ENCODE data around the gene ZRANB2. TPM values are rescaled to one million over a fixed set of nuclear protein-coding genes. Genes with fewer than 3 reads are reported as not detected.

ZRANB2 gene
- total RNA-seq, 1 experiment from 2014 or later = 67.9 TPM

DNA sequence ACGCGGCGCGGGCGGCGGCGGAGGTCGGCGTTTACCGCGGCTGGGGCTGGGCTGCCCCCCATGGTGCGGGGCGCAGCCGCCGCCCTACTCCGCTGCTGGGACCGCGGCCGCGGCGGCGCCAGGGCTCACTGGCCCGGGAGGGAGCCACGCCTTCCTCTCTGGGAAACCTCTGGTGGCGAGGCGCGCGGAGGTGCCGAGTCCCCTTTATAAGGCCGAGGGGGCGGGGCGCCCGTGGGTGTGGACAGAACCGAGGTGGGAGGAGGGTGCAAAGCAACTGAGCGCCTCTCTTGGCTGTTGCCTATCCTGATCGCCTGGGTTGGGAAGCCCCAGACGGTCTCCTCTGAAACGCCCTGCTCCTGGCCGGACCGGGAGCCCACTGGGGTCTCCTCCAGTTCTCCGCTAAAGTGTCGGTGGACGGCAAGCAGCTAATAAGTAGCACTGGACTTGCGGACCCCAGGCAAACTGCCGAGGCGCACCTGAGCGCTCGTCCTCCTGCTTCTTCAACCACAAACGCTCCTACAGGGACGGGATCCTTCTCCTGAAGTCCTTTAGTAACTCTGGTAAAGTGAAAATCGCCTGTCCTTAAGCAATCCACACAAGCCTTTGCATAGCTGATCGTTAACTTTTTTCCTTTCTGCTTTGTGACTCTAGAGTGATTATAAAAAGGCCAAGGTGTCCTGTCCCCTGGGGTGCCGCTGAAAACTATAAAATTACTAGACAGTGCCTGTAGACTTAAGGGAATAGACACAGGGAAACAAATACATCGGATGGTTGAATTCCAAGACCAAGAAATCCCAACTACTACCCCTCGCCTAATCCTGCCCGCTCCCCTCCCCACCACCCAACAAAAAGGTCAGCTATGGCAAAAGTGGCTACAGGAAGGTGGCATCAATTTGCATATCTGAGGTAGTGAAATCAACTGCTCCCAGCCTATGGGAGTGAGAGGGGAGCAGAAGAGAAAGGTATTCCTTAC, 32.9 kb downstream of the ZRANB2 start, which contains the start of gene PTGER3:
TSS of gene PTGER3 (minus strand) at position 182 of the 973 bp plus-strand sequence. CDS start 239 bp downstream, outside the sequence.
- intact Hi-C loops (cut with micrococcal nuclease) = no loop called here
- no TSS peak for BruUV-seq (replicated peaks)
- POLR2A ChIA-PET = no interaction called here
- CTCF ChIA-PET = no interaction called here
- Histone ChIP-seq H3K27ac (ENCODE audit: low read depth, low read length) (no peak within 1 kb of the TSS), H3K4me1 (ENCODE audit: control insufficient read depth in 1 of 2, insufficient read depth in 2 of 2, low read length in 2 of 2) (no peaks in the 10 kb centered on the region), H4K20me1 (ENCODE audit: insufficient read depth) (no peaks in the 10 kb centered on the region), H3K9me3 (ENCODE audit: control insufficient read depth in 1 of 2, insufficient read depth in 1 of 2, low read depth in 1 of 2, low read length in 2 of 2) (no peaks in the 10 kb centered on the region), H3K9me2 (ENCODE audit: insufficient read depth) (no peaks in the 10 kb centered on the region), H3K27me3 (ENCODE audit: insufficient read depth, low read length) (peaks cover 6% of the 10 kb centered on the region), H2AFZ (ENCODE audit: low read depth, low read length, poor library complexity, severe bottlenecking) (no peak within 1 kb of the TSS), H3K4me3 (replicated peaks in 1 of 2; ENCODE audit: low read depth in 1 of 2, low read length in 2 of 2) (no peak within 1 kb of the TSS), H3K4me2 (ENCODE audit: low read length) (no peak within 1 kb of the TSS), H3K9ac (ENCODE audit: low read length) (no peak within 1 kb of the TSS), H3K36me3 (ENCODE audit: control insufficient read depth in 1 of 2, insufficient read depth in 2 of 2, low read length in 2 of 2) (no peaks in the 10 kb centered on the region), H3K79me2 (ENCODE audit: insufficient read depth, low read length) (no peaks in the 10 kb centered on the region)
- no peak for DNase-seq (ENCODE audit: low read depth, low spot score)
- RAD21 ChIA-PET (ENCODE audit: low non-redundant PET in 1 of 2, low total read pairs in 2 of 2, uncharacterized antibody in 2 of 2, unreplicated experiment in 2 of 2) = no interaction called here
- no peak for ATAC-seq
- TF ChIP-seq EGR1 (IDR thresholded peaks at IDR 0.05; ENCODE audit: low read depth) (no peak), SRF (IDR thresholded peaks at IDR 0.05; ENCODE audit: low read depth) (no peak), CBX3 (IDR thresholded peaks at IDR 0.05; ENCODE audit: low read depth) (no peak), ZFX (IDR thresholded peaks at IDR 0.05) (no peak), JUND (IDR thresholded peaks at IDR 0.05) (no peak), FOSL1 (IDR thresholded peaks at IDR 0.05; ENCODE audit: low read depth) (no peak), SIN3A (IDR thresholded peaks at IDR 0.05; ENCODE audit: low read depth) (no peak), EZH2 (IDR thresholded peaks at IDR 0.05) (no peak), CTCF (IDR thresholded peaks at IDR 0.05 in 2 of 3, conservative IDR thresholded peaks at IDR 0.05 in 1 of 3; ENCODE audit: borderline replicate concordance in 1 of 3, insufficient read depth in 1 of 3, low read depth in 2 of 3, low read length in 2 of 3) (no peak), ZNF274 (IDR thresholded peaks at IDR 0.05; ENCODE audit: low read depth, low read length) (no peak), EZH2phosphoT487 (IDR thresholded peaks at IDR 0.05; ENCODE audit: borderline replicate concordance) (no peak), CEBPB (IDR thresholded peaks at IDR 0.05; ENCODE audit: low read depth) (no peak)
- TF ChIP-seq, protein P1, sequence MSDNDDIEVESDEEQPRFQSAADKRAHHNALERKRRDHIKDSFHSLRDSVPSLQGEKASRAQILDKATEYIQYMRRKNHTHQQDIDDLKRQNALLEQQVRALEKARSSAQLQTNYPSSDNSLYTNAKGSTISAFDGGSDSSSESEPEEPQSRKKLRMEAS (IDR thresholded peaks at IDR 0.05) = no peak
- TF ChIP-seq, protein P2, sequence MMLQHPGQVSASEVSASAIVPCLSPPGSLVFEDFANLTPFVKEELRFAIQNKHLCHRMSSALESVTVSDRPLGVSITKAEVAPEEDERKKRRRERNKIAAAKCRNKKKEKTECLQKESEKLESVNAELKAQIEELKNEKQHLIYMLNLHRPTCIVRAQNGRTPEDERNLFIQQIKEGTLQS (IDR thresholded peaks at IDR 0.05) = no peak
